Measurements from ENCODE around the gene CRHR2. TPM values are rescaled to one million over a fixed set of nuclear protein-coding genes. Genes with fewer than 3 reads are reported as not detected.

The CRHR2 gene
- polyA plus RNA-seq (2013): not detected

DNA sequence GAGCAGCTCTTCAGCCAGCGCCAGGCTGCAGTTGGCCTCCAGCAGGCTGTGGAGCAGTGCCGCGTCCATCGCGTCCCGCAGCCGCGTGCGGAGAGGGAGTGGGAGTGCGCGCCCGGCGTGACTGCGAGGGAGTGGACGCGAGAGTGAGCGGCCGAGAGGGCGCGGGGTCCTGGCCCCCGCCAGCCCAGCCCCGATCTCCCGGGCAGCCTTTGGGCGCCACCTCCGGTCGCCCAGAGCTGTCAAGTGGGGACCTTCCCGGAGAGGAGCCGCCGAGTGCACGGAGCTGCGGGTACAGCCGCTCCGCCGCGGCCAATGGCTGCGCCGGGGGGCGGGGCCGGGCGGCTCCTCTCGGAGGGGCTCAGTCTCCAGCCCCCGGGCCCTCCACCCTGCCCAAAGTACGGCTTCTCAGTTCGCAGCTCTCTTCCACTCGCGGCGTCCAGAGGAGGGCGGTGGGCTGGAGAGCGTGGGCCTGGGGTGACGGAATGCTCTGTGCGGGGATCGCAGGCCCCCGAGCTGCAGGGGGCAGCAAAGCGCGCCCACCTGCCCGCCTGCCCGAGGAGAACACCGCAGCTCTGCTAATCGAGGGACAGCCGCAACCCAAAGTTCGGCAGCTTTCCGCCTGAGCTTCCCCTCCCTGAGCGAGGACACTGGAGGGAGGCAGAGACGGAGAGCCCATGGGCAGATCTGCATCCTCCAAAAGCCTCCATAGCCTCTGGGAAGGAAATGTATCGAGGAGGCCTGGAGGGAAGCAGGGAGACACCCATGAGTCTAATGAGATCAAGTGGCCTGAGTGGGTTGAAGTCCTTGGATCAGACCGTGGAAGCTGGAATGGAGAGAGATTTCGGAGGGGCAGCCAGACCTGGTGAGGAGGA, at the start of gene CRHR2:
Gene CRHR2, minus strand, starts transcription at position 245 of the 872 bp plus-strand sequence. Its CDS starts 176 bp downstream, at position 69.
- ChIA-PET POLR2A (no interaction called here), CTCF (interaction anchor here (0.7 to 5.0 kb wide), 16 partner anchors 9 to 161 kb away, joined by 3 to 40 read pairs (median 4); no protein-coding TSS in a partner anchor)
- H3K4me3 ChIP-seq (ENCODE audit: control insufficient read depth in 1 of 7, extremely low read depth in 1 of 7, insufficient read depth in 4 of 7, low read depth in 2 of 7, low read length in 6 of 7): peak within 1 kb of the TSS; percentile 25 to 74 (median 52)
- peaks cover 0 to 18% (median 15%) of the 10 kb centered on the region in 4 experiments for H3K4me1 ChIP-seq (ENCODE audit: control extremely low read depth in 1 of 4, control insufficient read depth in 4 of 4, insufficient read depth in 4 of 4, low read length in 3 of 4)
- peaks cover 0 to 80% (median 27%) of the 10 kb centered on the region in 5 experiments for H3K27me3 ChIP-seq (replicated peaks in 2 of 5; ENCODE audit: control insufficient read depth in 4 of 5, insufficient read depth in 5 of 5, low read length in 4 of 5)
- H3K9me3 ChIP-seq (ENCODE audit: control extremely low read depth in 1 of 5, control insufficient read depth in 4 of 5, insufficient read depth in 2 of 5, low read depth in 1 of 5, low read length in 4 of 5): no peaks in the 10 kb centered on the region
- no peak within 1 kb of the TSS for H3K27ac ChIP-seq (ENCODE audit: insufficient read depth in 1 of 2, low read depth in 1 of 2, low read length in 2 of 2, poor library complexity in 1 of 2, severe bottlenecking in 2 of 2)
- DNase-seq: peak; percentile 36 to 69 (median 61)
- no peaks in the 10 kb centered on the region for H3K36me3 ChIP-seq (ENCODE audit: control insufficient read depth in 4 of 4, insufficient read depth in 4 of 4, low read length in 3 of 4)
- 4% methylated on average over 47 of the region's 67 CpGs for WGBS (ENCODE audit: insufficient coverage)

DNA sequence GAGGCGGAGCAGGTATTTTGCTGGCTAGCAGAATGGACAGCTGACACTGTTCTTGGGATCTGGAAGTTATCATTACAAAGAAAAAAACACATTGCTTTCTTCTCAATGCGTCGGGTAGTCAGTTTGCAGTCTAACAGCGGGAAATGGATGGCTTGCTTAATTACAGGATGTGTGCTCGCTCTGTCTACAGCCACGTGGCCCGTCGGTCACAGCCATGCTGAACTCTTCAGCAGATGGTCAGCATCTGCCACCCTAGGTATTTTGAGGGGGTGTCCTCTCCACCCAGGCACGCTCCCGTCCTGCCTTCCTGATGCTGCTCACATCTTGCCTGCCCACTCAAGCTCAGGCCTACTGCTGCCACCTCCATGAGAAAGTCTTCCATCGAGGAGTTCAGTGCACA, 49.3 kb upstream of the CRHR2 start:
- Histone ChIP-seq H3K27ac (ENCODE audit: insufficient read depth in 1 of 2, low read depth in 1 of 2, low read length in 2 of 2, poor library complexity in 1 of 2, severe bottlenecking in 2 of 2) (no peak overlapping the region), H3K36me3 (ENCODE audit: control insufficient read depth in 4 of 4, insufficient read depth in 4 of 4, low read length in 3 of 4) (no peaks in the 10 kb centered on the region), H3K27me3 (replicated peaks in 2 of 5; ENCODE audit: control insufficient read depth in 4 of 5, insufficient read depth in 5 of 5, low read length in 4 of 5) (peaks cover 0 to 5% (median 0%) of the 10 kb centered on the region in 5 experiments), H3K4me3 (ENCODE audit: control insufficient read depth in 1 of 7, extremely low read depth in 1 of 7, insufficient read depth in 4 of 7, low read depth in 2 of 7, low read length in 6 of 7) (no peak overlapping the region), H3K9me3 (ENCODE audit: control extremely low read depth in 1 of 5, control insufficient read depth in 4 of 5, insufficient read depth in 2 of 5, low read depth in 1 of 5, low read length in 4 of 5) (no peaks in the 10 kb centered on the region), H3K4me1 (ENCODE audit: control extremely low read depth in 1 of 4, control insufficient read depth in 4 of 4, insufficient read depth in 4 of 4, low read length in 3 of 4) (peaks cover 0 to 17% (median 8%) of the 10 kb centered on the region in 4 experiments)
- no peak for DNase-seq
- POLR2A ChIA-PET: no interaction called here
- WGBS (ENCODE audit: insufficient coverage): 81% methylated on average over 9 of the region's 11 CpGs
- CTCF ChIA-PET: interaction anchor here (2.5 kb wide), 1 partner anchor 8 kb away, joined by 10 read pairs; no protein-coding TSS in a partner anchor

DNA sequence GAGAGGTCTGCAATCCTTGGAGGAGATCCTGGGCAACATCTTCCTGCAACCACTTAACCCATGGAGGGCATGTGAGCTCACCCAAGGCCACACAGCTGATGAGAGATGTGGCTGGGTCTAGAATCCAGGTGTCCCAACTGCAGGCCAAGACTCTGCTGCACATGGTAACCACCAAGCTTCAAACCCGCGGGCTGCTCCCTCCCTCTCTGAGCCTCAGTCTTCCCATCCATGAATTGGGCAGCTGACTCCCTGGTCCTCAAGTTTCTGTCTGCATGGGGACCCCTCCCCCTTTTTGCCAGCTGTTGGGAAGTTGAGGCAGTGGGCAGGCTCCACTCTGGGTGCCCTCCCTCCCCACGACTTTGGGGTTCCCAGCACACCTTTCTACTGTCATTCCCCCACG, 48.7 kb upstream of the CRHR2 start:
- Histone ChIP-seq H3K9me3 (ENCODE audit: control extremely low read depth in 1 of 5, control insufficient read depth in 4 of 5, insufficient read depth in 2 of 5, low read depth in 1 of 5, low read length in 4 of 5) (no peaks in the 10 kb centered on the region), H3K36me3 (ENCODE audit: control insufficient read depth in 4 of 4, insufficient read depth in 4 of 4, low read length in 3 of 4) (no peaks in the 10 kb centered on the region), H3K27ac (ENCODE audit: insufficient read depth in 1 of 2, low read depth in 1 of 2, low read length in 2 of 2, poor library complexity in 1 of 2, severe bottlenecking in 2 of 2) (no peak overlapping the region), H3K27me3 (replicated peaks in 2 of 5; ENCODE audit: control insufficient read depth in 4 of 5, insufficient read depth in 5 of 5, low read length in 4 of 5) (peaks cover 0 to 5% (median 0%) of the 10 kb centered on the region in 5 experiments), H3K4me1 (ENCODE audit: control extremely low read depth in 1 of 4, control insufficient read depth in 4 of 4, insufficient read depth in 4 of 4, low read length in 3 of 4) (peaks cover 0 to 19% (median 9%) of the 10 kb centered on the region in 4 experiments), H3K4me3 (ENCODE audit: control insufficient read depth in 1 of 7, extremely low read depth in 1 of 7, insufficient read depth in 4 of 7, low read depth in 2 of 7, low read length in 6 of 7) (no peak overlapping the region)
- CTCF ChIA-PET: interaction anchor here (0.9 to 2.5 kb wide), 3 partner anchors 8 to 49 kb away, joined by 3 to 10 read pairs (median 4); partner anchors contain the start of gene CRHR2
- POLR2A ChIA-PET: no interaction called here
- whole genome bisulfite sequencing (ENCODE audit: insufficient coverage): 90% methylated on average over 2 of the region's 4 CpGs
- no peak for DNase-seq

DNA sequence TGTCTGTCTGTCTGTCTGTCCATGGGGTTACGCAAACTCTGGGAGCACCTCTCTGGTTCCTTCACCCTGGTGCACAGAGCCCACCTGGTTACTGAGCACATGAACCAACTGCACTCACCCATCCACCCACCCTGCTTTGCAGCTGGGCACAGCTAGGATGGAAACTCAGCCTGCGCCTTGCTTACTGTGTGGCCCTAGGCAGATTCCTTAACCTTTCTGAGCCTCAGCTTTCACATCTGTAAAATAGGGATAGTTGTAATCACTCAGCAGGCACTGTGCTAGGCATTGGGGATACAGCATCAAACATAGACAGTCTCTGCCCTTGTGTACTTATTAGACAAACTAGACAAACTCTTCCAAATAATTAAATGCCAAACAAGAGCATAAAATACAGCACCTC, 47.8 kb upstream of the CRHR2 start:
- Histone ChIP-seq H3K4me1 (ENCODE audit: control extremely low read depth in 1 of 4, control insufficient read depth in 4 of 4, insufficient read depth in 4 of 4, low read length in 3 of 4) (peaks cover 0 to 19% (median 9%) of the 10 kb centered on the region in 4 experiments), H3K4me3 (ENCODE audit: control insufficient read depth in 1 of 7, extremely low read depth in 1 of 7, insufficient read depth in 4 of 7, low read depth in 2 of 7, low read length in 6 of 7) (no peak overlapping the region)
- WGBS (ENCODE audit: insufficient coverage): 100% methylated on average over 2 of the region's 2 CpGs

DNA sequence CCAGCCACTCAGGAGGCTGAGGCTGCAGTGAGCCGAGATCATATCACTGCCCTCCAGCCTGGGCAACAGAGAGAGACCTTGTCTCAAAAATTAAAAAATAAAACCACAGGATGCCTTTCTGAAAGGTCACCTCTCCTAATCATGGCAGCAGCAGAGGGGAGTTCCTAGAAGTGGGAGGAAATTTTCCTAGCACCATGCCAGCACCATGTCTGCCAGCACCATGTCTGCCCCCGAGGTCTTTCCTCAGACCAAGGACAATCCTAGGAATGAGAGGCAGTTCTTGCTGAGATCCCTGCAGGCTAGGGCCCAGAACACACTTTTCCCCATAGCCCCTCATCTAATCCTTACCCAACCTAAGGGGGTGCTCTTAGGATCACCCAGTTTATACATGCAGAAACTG, 47.4 kb upstream of the CRHR2 start:
- H3K27ac ChIP-seq (ENCODE audit: insufficient read depth in 1 of 2, low read depth in 1 of 2, low read length in 2 of 2, poor library complexity in 1 of 2, severe bottlenecking in 2 of 2): no peak overlapping the region
- WGBS (ENCODE audit: insufficient coverage): 87% methylated on average over 2 of the region's 2 CpGs
- peaks cover 0 to 19% (median 9%) of the 10 kb centered on the region in 4 experiments for H3K4me1 ChIP-seq (ENCODE audit: control extremely low read depth in 1 of 4, control insufficient read depth in 4 of 4, insufficient read depth in 4 of 4, low read length in 3 of 4)
- no peak overlapping the region for H3K4me3 ChIP-seq (ENCODE audit: control insufficient read depth in 1 of 7, extremely low read depth in 1 of 7, insufficient read depth in 4 of 7, low read depth in 2 of 7, low read length in 6 of 7)
- peaks cover 0 to 5% (median 0%) of the 10 kb centered on the region in 5 experiments for H3K27me3 ChIP-seq (replicated peaks in 2 of 5; ENCODE audit: control insufficient read depth in 4 of 5, insufficient read depth in 5 of 5, low read length in 4 of 5)
- no peaks in the 10 kb centered on the region for H3K36me3 ChIP-seq (ENCODE audit: control insufficient read depth in 4 of 4, insufficient read depth in 4 of 4, low read length in 3 of 4)
- POLR2A ChIA-PET: no interaction called here
- H3K9me3 ChIP-seq (ENCODE audit: control extremely low read depth in 1 of 5, control insufficient read depth in 4 of 5, insufficient read depth in 2 of 5, low read depth in 1 of 5, low read length in 4 of 5): no peaks in the 10 kb centered on the region
- DNase-seq: no peak
- CTCF ChIA-PET: interaction anchor here (1.3 to 2.5 kb wide), 3 partner anchors 10 to 22 kb away, joined by 3 to 10 read pairs (median 4); no protein-coding TSS in a partner anchor

More for the DNA sequence above, 47.8 kb upstream of the CRHR2 start:
- Histone ChIP-seq H3K27me3 (replicated peaks in 2 of 5; ENCODE audit: control insufficient read depth in 4 of 5, insufficient read depth in 5 of 5, low read length in 4 of 5) (peaks cover 0 to 5% (median 0%) of the 10 kb centered on the region in 5 experiments), H3K9me3 (ENCODE audit: control extremely low read depth in 1 of 5, control insufficient read depth in 4 of 5, insufficient read depth in 2 of 5, low read depth in 1 of 5, low read length in 4 of 5) (no peaks in the 10 kb centered on the region), H3K36me3 (ENCODE audit: control insufficient read depth in 4 of 4, insufficient read depth in 4 of 4, low read length in 3 of 4) (no peaks in the 10 kb centered on the region), H3K27ac (ENCODE audit: insufficient read depth in 1 of 2, low read depth in 1 of 2, low read length in 2 of 2, poor library complexity in 1 of 2, severe bottlenecking in 2 of 2) (no peak overlapping the region)
- CTCF ChIA-PET: interaction anchor here (0.9 to 2.5 kb wide), 4 partner anchors 9 to 48 kb away, joined by 3 to 10 read pairs (median 4); partner anchors contain the start of gene CRHR2
- DNase-seq: no peak
- POLR2A ChIA-PET: no interaction called here

DNA sequence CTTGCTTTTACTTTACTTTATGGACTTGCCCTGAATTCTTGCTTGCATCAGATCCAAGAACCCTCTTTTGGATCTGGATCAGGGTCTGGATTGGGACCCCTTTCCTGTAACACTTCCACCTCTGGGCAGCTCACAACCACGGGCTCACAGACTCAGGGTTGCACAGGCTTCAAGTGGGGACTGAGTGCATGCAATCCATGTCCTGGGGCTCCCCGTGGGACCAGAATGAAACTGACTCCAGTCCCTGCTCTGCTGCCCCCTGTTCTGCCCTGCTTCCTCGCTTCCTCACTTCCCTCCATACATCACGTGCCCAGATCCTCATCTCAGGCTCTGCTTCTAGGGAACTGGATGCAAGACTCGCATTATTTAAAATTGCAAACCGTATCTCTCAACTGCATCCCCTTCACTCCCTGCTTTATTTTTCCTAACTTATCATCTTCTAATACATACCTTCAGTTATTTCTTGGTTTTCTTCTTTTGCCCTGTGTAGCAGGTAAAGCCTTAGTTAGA, 46.4 kb upstream of the CRHR2 start:
- POLR2A ChIA-PET: no interaction called here
- H3K27ac ChIP-seq (ENCODE audit: insufficient read depth in 1 of 2, low read depth in 1 of 2, low read length in 2 of 2, poor library complexity in 1 of 2, severe bottlenecking in 2 of 2): no peak overlapping the region

More for the DNA sequence above, 46.4 kb upstream of the CRHR2 start:
- Histone ChIP-seq H3K36me3 (ENCODE audit: control insufficient read depth in 4 of 4, insufficient read depth in 4 of 4, low read length in 3 of 4) (no peaks in the 10 kb centered on the region), H3K9me3 (ENCODE audit: control extremely low read depth in 1 of 5, control insufficient read depth in 4 of 5, insufficient read depth in 2 of 5, low read depth in 1 of 5, low read length in 4 of 5) (no peaks in the 10 kb centered on the region), H3K4me3 (ENCODE audit: control insufficient read depth in 1 of 7, extremely low read depth in 1 of 7, insufficient read depth in 4 of 7, low read depth in 2 of 7, low read length in 6 of 7) (no peak overlapping the region), H3K27me3 (replicated peaks in 2 of 5; ENCODE audit: control insufficient read depth in 4 of 5, insufficient read depth in 5 of 5, low read length in 4 of 5) (peaks cover 0 to 6% (median 0%) of the 10 kb centered on the region in 5 experiments), H3K4me1 (ENCODE audit: control extremely low read depth in 1 of 4, control insufficient read depth in 4 of 4, insufficient read depth in 4 of 4, low read length in 3 of 4) (peaks cover 0 to 19% (median 9%) of the 10 kb centered on the region in 4 experiments)
- DNase-seq: no peak
- 93% methylated on average over 4 of the region's 6 CpGs for WGBS (ENCODE audit: insufficient coverage)
- CTCF ChIA-PET: interaction anchor here (1.0 to 2.0 kb wide), 2 partner anchors 10 to 12 kb away, joined by 3 to 5 read pairs; no protein-coding TSS in a partner anchor
